Psoas muscle (tissue), 8 donors: ENCODE results near the gene CYB561D2. TPM values are rescaled to one million over a fixed set of nuclear protein-coding genes. Genes with fewer than 3 reads are reported as not detected.

Experiments used
- ATAC-seq, 4 donors: fragments of 200-7000 bp; cut with Tn5 transposase; one replicate each; pipeline ENCODE4 v1.9.1; 2020; ENCODE audit warnings: moderate library complexity in 3 of 4, mild to moderate bottlenecking in 2 of 4
- DNase-seq, 2 donors: peaks; one replicate each; pipeline ENCODE4 v3.0.0-alpha.2; 2020
- H3K27ac ChIP-seq: fragments of 200-600 bp; one replicate; pipeline ENCODE4 v1.8.0; 2022
- H3K27me3 ChIP-seq, 3 donors: fragments of 200-600 bp in 1 of 3; one replicate each; pipeline versions ENCODE4 v1.6.1 to v1.8.0; 2013 to 2022; ENCODE audit warnings: low read length in 2 of 3, mild to moderate bottlenecking in 2 of 3, moderate library complexity in 1 of 3; ENCODE audit not compliant: insufficient read depth in 3 of 3
- H3K36me3 ChIP-seq, 2 donors: fragments of 200-600 bp in 1 of 2; one replicate each; pipeline versions ENCODE4 v1.6.1 to v1.8.0; 2013 to 2022; ENCODE audit warnings: low read depth in 1 of 2, mild to moderate bottlenecking in 1 of 2, moderate library complexity in 1 of 2; ENCODE audit not compliant: insufficient read depth in 1 of 2
- H3K4me1 ChIP-seq: fragments of 200-600 bp; one replicate; pipeline ENCODE4 v1.8.0; 2022
- H3K4me3 ChIP-seq: fragments of 200-600 bp; one replicate; pipeline ENCODE4 v1.8.0; 2022; ENCODE audit warnings: mild to moderate bottlenecking
- H3K9me3 ChIP-seq: fragments of 200-600 bp; one replicate; pipeline ENCODE4 v1.8.0; 2022
- CTCF ChIP-seq: fragments of 200-600 bp; IDR thresholded peaks from one replicate; pipeline ENCODE4 v1.8.0; 2022; ENCODE audit warnings: antibody characterized with exemption
- WGBS, 3 donors: extraction: QIAGEN DNeasy Blood & Tissue Kit; methylation state at CpG; one replicate each; pipeline versions ENCODE4 v1.1.6 to v1.1.7; 2013; 5-methylcytosine and 5-hydroxymethylcytosine counted together
- intact Hi-C, 2 donors: fragments of 100-400 bp; cut with DNase I; formaldehyde crosslinking; loops; one replicate each; pipeline versions ENCODE4 v1.11.0 to v1.14.2; 2022
- polyA plus RNA-seq, 3 donors: library from polyadenylated mRNA; stranded (reverse); fragments of 200-250 nt; gene quantifications; one replicate each; pipeline ENCODE4 v1.2.3, GENCODE V29; 2013
- total RNA-seq, 4 donors: library from RNA; stranded (reverse); fragmentation: NEBNext Ultra II Directional in 2 of 4; extraction: Animal tissue kit (Norgen Biotek cat#: 25700) in 2 of 4; gene quantifications; one replicate each; pipeline versions ENCODE4 v1.2.1 to v1.2.4, GENCODE V29; 2021 to 2023
- donor health status: healthy with polysubstance abuse.
- donor health status: DM: no; HTN: no; CAD: no; lungs with moderate emphysema.
- donor health status: Bipolar disorder and iron deficiency.
- donor health status: healthy.
- donor health status: DM: yes; HTN: yes; CAD: no.
- donor health status: DM: no; HTN: no; CAD: no.
- donor health status: DM: no; HTN: no; CAD: no.
- donor health status: DM: yes; HTN: yes; CAD: no.

The CYB561D2 gene
- total and polyA plus RNA-seq, 7 donors: 5.7 to 34.8 (median 9.2) TPM

- Histone ChIP-seq H3K4me3 (no peak overlapping the region), H3K27me3 (peaks cover 0 to 3% (median 0%) of the 10 kb centered on the region in 3 donors), H3K9me3 (no peaks in the 10 kb centered on the region), H3K4me1 (no peaks in the 10 kb centered on the region), H3K36me3 (no peaks in the 10 kb centered on the region), H3K27ac (no peak overlapping the region)
- no peak for DNase-seq
- no peak for TF ChIP-seq CTCF
- no peak for ATAC-seq
- WGBS, 3 donors: 80 to 93% (median 84%) methylated on average over 3 of the region's 3 CpGs
- intact Hi-C loops: no loop called here
Measured at GRCh38 chr3:50371133-50371685, 20.5 kb downstream of the CYB561D2 start.

- Histone ChIP-seq H3K27me3 (peaks cover 0 to 3% (median 0%) of the 10 kb centered on the region in 3 donors), H3K36me3 (no peaks in the 10 kb centered on the region), H3K4me1 (no peaks in the 10 kb centered on the region), H3K9me3 (no peaks in the 10 kb centered on the region), H3K4me3 (no peak overlapping the region), H3K27ac (no peak overlapping the region)
- 71 to 74% (median 73%) methylated on average over 8 of the region's 8 CpGs for WGBS, 3 donors
- intact Hi-C loops: no loop called here
- TF ChIP-seq CTCF: no peak
- ATAC-seq (no peak), DNase-seq (no peak)
Measured at GRCh38 chr3:50372349-50372748, 21.7 kb downstream of the CYB561D2 start.

GRCh38 chr3:50373146-50374051 lies 22.7 kb downstream of the CYB561D2 start:
- H3K27me3 ChIP-seq: peaks cover 0 to 3% (median 0%) of the 10 kb centered on the region in 3 donors
- DNase-seq (no peak), ATAC-seq (no peak)
- H3K27ac ChIP-seq: no peak overlapping the region
- H3K4me3 ChIP-seq: no peak overlapping the region
- no peaks in the 10 kb centered on the region for H3K36me3 ChIP-seq
- H3K4me1 ChIP-seq: no peaks in the 10 kb centered on the region
- intact Hi-C loops: no loop called here
- WGBS, 3 donors: 66 to 69% (median 67%) methylated on average over 12 of the region's 12 CpGs
- no peak for TF ChIP-seq CTCF
- no peaks in the 10 kb centered on the region for H3K9me3 ChIP-seq

GRCh38 chr3:50374363-50375257 lies 23.9 kb downstream of the CYB561D2 start:
- ATAC-seq (no peak), DNase-seq (no peak)
- 79 to 81% (median 80%) methylated on average over 20 to 22 of the region's 22 CpGs for WGBS, 3 donors
- Histone ChIP-seq H3K36me3 (no peaks in the 10 kb centered on the region), H3K27me3 (peaks cover 0 to 3% (median 0%) of the 10 kb centered on the region in 3 donors), H3K4me3 (no peak overlapping the region), H3K27ac (no peak overlapping the region), H3K4me1 (no peaks in the 10 kb centered on the region), H3K9me3 (no peaks in the 10 kb centered on the region)
- no peak for TF ChIP-seq CTCF
- intact Hi-C loops: no loop called here
